Measurements from ENCODE around the gene SDHAF3.
"Not testable (repeated sequence)": the region's sequence is repeated elsewhere in the genome, so short reads cannot be mapped to it uniquely, and the experiment has no call there.

Gene SDHAF3

GRCh38 chr7:97145068-97145467, 27.6 kb downstream of the SDHAF3 start:
- Histone ChIP-seq H3K27me3 (ENCODE audit: insufficient read depth, poor library complexity, severe bottlenecking) (no peaks in the 10 kb centered on the region), H3K27ac (replicated peaks) (no peak overlapping the region)

GRCh38 chr7:97149843-97150242, 32.3 kb downstream of the SDHAF3 start:
- TF ChIP-seq REST (IDR thresholded peaks at IDR 0.05; ENCODE audit: insufficient replicate concordance, low read depth): no peak
- TF ChIP-seq GABPA (IDR thresholded peaks at IDR 0.05; ENCODE audit: low read depth): no peak
- no peak for TF ChIP-seq POLR2AphosphoS5 (IDR thresholded peaks at IDR 0.05; ENCODE audit: low read depth)
- no peak for TF ChIP-seq CTCF (IDR thresholded peaks at IDR 0.05; ENCODE audit: insufficient read depth, low read length)
- no peak for TF ChIP-seq SPI1 (IDR thresholded peaks at IDR 0.05; ENCODE audit: borderline replicate concordance, low read depth)
- DNase-seq (ENCODE audit: low read depth in 1 of 2, low spot score in 1 of 2): no peak
- no peaks in the 10 kb centered on the region for H3K27me3 ChIP-seq (ENCODE audit: insufficient read depth, poor library complexity, severe bottlenecking)
- H3K27ac ChIP-seq (replicated peaks): no peak overlapping the region
- no peak overlapping the region for H3K4me3 ChIP-seq (replicated peaks; ENCODE audit: insufficient read depth, low read length)

More at GRCh38 chr7:97145068-97145467, 27.6 kb downstream of the SDHAF3 start:
- no peak for TF ChIP-seq GABPA (IDR thresholded peaks at IDR 0.05; ENCODE audit: low read depth)
- peak; percentile 4 for TF ChIP-seq CTCF (IDR thresholded peaks at IDR 0.05; ENCODE audit: insufficient read depth, low read length)
- no peak overlapping the region for H3K4me3 ChIP-seq (replicated peaks; ENCODE audit: insufficient read depth, low read length)
- no peak for DNase-seq (ENCODE audit: low read depth in 1 of 2, low spot score in 1 of 2)

- TF ChIP-seq REST (IDR thresholded peaks at IDR 0.05; ENCODE audit: insufficient replicate concordance, low read depth): no peak
- no peak for TF ChIP-seq POLR2AphosphoS5 (IDR thresholded peaks at IDR 0.05; ENCODE audit: low read depth)
- TF ChIP-seq GABPA (IDR thresholded peaks at IDR 0.05; ENCODE audit: low read depth): no peak
- TF ChIP-seq CTCF (IDR thresholded peaks at IDR 0.05; ENCODE audit: insufficient read depth, low read length): no peak
- no peak for TF ChIP-seq SPI1 (IDR thresholded peaks at IDR 0.05; ENCODE audit: borderline replicate concordance, low read depth)
- H3K4me3 ChIP-seq (replicated peaks; ENCODE audit: insufficient read depth, low read length): no peak overlapping the region
Measured at GRCh38 chr7:97155897-97156418, 38.5 kb downstream of the SDHAF3 start.

GRCh38 chr7:97159984-97160383, 42.5 kb downstream of the SDHAF3 start:
- H3K4me3 ChIP-seq (replicated peaks; ENCODE audit: insufficient read depth, low read length); DNase-seq (ENCODE audit: low read depth in 1 of 2, low spot score in 1 of 2); H3K27ac ChIP-seq (replicated peaks); H3K27me3 ChIP-seq (ENCODE audit: insufficient read depth, poor library complexity, severe bottlenecking): not testable (repeated sequence)

More at GRCh38 chr7:97155897-97156418, 38.5 kb downstream of the SDHAF3 start:
- no peaks in the 10 kb centered on the region for H3K27me3 ChIP-seq (ENCODE audit: insufficient read depth, poor library complexity, severe bottlenecking)
- DNase-seq (ENCODE audit: low read depth in 1 of 2, low spot score in 1 of 2): no peak
- H3K27ac ChIP-seq (replicated peaks): no peak overlapping the region

- H3K4me3 ChIP-seq (replicated peaks; ENCODE audit: insufficient read depth, low read length); DNase-seq (ENCODE audit: low read depth in 1 of 2, low spot score in 1 of 2); H3K27me3 ChIP-seq (ENCODE audit: insufficient read depth, poor library complexity, severe bottlenecking); H3K27ac ChIP-seq (replicated peaks): not testable (repeated sequence)
Measured at GRCh38 chr7:97161609-97162008, 44.1 kb downstream of the SDHAF3 start.

Measured in HL-60 (cell line).